Measurements from ENCODE around the gene ZFYVE21. TPM values are rescaled to one million over a fixed set of nuclear protein-coding genes. Genes with fewer than 3 reads are reported as not detected.

Gene ZFYVE21
- total RNA-seq, 2 donors from 2014 or later = 162 to 215 TPM

DNA sequence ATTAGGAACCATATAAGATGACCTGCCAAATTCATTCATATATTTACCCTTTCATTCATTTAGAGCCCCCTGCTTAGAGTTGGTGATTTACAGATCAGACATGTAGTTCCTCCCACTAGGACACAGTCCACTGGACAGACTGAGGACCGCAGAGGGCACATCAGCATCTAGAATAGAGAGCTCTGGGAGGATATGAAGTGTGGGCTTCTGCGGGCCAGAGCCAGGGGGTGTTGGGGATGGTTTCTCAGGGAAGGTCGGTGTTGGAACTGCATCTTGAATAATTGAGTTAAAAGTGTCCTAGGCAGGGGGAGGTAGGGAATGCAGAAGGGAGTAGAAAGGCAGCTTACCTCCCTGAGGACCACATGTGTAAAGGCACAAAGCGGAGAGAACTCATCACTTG, 43.7 kb upstream of the ZFYVE21 start:
- no peaks in the 10 kb centered on the region for H3K27me3 ChIP-seq (replicated peaks; ENCODE audit: insufficient read depth)
- no peak for TF ChIP-seq POLR2AphosphoS5 (IDR thresholded peaks at IDR 0.05)
- TF ChIP-seq, protein P1, sequence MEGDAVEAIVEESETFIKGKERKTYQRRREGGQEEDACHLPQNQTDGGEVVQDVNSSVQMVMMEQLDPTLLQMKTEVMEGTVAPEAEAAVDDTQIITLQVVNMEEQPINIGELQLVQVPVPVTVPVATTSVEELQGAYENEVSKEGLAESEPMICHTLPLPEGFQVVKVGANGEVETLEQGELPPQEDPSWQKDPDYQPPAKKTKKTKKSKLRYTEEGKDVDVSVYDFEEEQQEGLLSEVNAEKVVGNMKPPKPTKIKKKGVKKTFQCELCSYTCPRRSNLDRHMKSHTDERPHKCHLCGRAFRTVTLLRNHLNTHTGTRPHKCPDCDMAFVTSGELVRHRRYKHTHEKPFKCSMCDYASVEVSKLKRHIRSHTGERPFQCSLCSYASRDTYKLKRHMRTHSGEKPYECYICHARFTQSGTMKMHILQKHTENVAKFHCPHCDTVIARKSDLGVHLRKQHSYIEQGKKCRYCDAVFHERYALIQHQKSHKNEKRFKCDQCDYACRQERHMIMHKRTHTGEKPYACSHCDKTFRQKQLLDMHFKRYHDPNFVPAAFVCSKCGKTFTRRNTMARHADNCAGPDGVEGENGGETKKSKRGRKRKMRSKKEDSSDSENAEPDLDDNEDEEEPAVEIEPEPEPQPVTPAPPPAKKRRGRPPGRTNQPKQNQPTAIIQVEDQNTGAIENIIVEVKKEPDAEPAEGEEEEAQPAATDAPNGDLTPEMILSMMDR (IDR thresholded peaks at IDR 0.05) = no peak
- no peak for TF ChIP-seq POLR2A (IDR thresholded peaks at IDR 0.05)
- no peak for DNase-seq (ENCODE audit: low spot score)
- no peak overlapping the region for H3K4me3 ChIP-seq
- H3K27ac ChIP-seq = no peak overlapping the region
- intact Hi-C loops (cut with DNase I) = no loop called here
- H3K4me1 ChIP-seq (replicated peaks) = no peaks in the 10 kb centered on the region
- 93% methylated on average over 4 of the region's 4 CpGs for WGBS
- peaks cover 9 to 27% of the 10 kb centered on the region in 2 donors for H3K36me3 ChIP-seq
- no peaks in the 10 kb centered on the region for H3K9me3 ChIP-seq

GRCh38 chr14:103675957-103676356, 39.7 kb upstream of the ZFYVE21 start:
- H3K9me3 ChIP-seq = no peaks in the 10 kb centered on the region
- H3K36me3 ChIP-seq = peaks cover 9 to 27% of the 10 kb centered on the region in 2 donors
- no peaks in the 10 kb centered on the region for H3K4me1 ChIP-seq (replicated peaks)
- intact Hi-C loops (cut with DNase I) = no loop called here
- 96% methylated on average over 8 of the region's 8 CpGs for WGBS
- H3K27ac ChIP-seq = no peak overlapping the region
- no peak for DNase-seq (ENCODE audit: low spot score)
- H3K27me3 ChIP-seq (replicated peaks; ENCODE audit: insufficient read depth) = no peaks in the 10 kb centered on the region
- TF ChIP-seq, protein P1 (IDR thresholded peaks at IDR 0.05) = no peak
- TF ChIP-seq POLR2AphosphoS5 (IDR thresholded peaks at IDR 0.05) (no peak), POLR2A (IDR thresholded peaks at IDR 0.05) (no peak)
- H3K4me3 ChIP-seq = no peak overlapping the region

- intact Hi-C loops (cut with DNase I) = no loop called here
- TF ChIP-seq POLR2AphosphoS5 (IDR thresholded peaks at IDR 0.05) (no peak), POLR2A (IDR thresholded peaks at IDR 0.05) (no peak)
- TF ChIP-seq, protein P1 (IDR thresholded peaks at IDR 0.05) = no peak
- no peak overlapping the region for H3K4me3 ChIP-seq
- H3K27me3 ChIP-seq (replicated peaks; ENCODE audit: insufficient read depth) = no peaks in the 10 kb centered on the region
- H3K27ac ChIP-seq = no peak overlapping the region
- no peak for DNase-seq (ENCODE audit: low spot score)
- H3K9me3 ChIP-seq = no peaks in the 10 kb centered on the region
- peaks cover 7 to 26% of the 10 kb centered on the region in 2 donors for H3K36me3 ChIP-seq
- H3K4me1 ChIP-seq (replicated peaks) = no peaks in the 10 kb centered on the region
- 75% methylated on average over 16 of the region's 16 CpGs for WGBS
Observed at GRCh38 chr14:103676881-103677675, 38.5 kb upstream of the ZFYVE21 start.

- peaks cover 0 to 8% of the 10 kb centered on the region in 2 donors for H3K36me3 ChIP-seq
- intact Hi-C loops (cut with DNase I) = no loop called here
- DNase-seq (ENCODE audit: low spot score) = peak; percentile 10
- no peaks in the 10 kb centered on the region for H3K27me3 ChIP-seq (replicated peaks; ENCODE audit: insufficient read depth)
- TF ChIP-seq POLR2AphosphoS5 (IDR thresholded peaks at IDR 0.05) (no peak), POLR2A (IDR thresholded peaks at IDR 0.05) (no peak)
- TF ChIP-seq, protein P1 (IDR thresholded peaks at IDR 0.05) = peak in 3 of 4 experiments; percentile 30 to 39 (median 39)
- 53% methylated on average over 13 of the region's 13 CpGs for WGBS
- no peak overlapping the region for H3K4me3 ChIP-seq
- no peaks in the 10 kb centered on the region for H3K9me3 ChIP-seq
- no peak overlapping the region for H3K27ac ChIP-seq
- H3K4me1 ChIP-seq (replicated peaks) = no peaks in the 10 kb centered on the region
Observed at GRCh38 chr14:103679351-103679750, 36.3 kb upstream of the ZFYVE21 start.
